Measurements from ENCODE around the gene CASP14. TPM values are rescaled to one million over a fixed set of nuclear protein-coding genes. Genes with fewer than 3 reads are reported as not detected.

Gene CASP14
- total and polyA plus RNA-seq, 10 of the 15 experiments (the other 5 are each of a cell fraction or from before 2014, with no cell fraction given), result 0.06 to 0.40 (median 0.13) TPM; not detected in 2

DNA sequence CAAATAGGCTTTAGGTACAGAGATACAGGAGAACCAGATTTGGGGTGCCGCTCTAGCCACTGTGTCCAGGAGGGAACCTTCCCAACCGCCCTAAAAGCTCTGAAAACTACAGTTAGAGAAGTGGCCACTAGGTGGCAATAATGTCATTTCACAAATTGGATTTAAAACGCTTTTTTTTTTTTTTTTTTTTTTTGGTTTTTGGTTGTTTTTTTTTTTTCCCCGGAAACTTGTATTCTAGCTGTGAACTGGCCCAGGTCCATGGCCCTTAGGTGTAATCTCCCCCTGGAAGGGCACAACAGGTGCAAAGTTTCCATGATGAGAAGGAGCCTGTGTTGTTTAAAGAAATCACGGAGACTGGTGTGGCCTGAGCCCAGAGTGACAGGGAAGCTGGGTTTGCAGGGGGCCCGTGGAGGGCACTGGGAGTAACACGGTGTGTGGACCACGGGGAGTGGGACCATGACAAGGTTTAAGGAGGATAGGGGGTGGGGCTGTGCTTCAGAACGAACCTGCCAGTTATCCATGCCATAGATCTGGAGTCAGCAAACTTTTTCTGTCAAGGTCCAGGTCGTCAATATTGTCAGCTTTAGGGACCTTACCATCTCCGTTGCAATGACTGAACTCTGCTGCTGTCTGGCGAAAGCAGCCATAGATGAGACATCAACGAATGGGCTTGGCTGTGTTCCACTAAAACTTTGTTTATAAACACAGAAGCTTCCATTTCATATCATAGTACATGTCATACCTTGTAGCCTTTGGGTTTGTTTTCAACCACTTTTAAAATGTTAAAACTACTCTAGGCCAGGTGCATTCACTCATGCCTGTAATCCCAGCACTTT lies 42.9 kb downstream of the CASP14 start:
- CTCF ChIA-PET, result interaction anchor here (0.6 to 3.1 kb wide), 27 partner anchors 9 to 1795 kb away, joined by 3 to 40 read pairs (median 4); partner anchors contain the start of gene OR1I1
- 10% methylated on average over 11 of the region's 13 CpGs for WGBS (ENCODE audit: insufficient coverage, insufficient replicate concordance, low lambda C conversion rate, missing lambda C conversion rate)
- intact Hi-C loops (cut with micrococcal nuclease; ENCODE audit: unreplicated experiment) (loop anchor here (1.0 to 5.0 kb wide), 2 partner anchors 58 to 465 kb away; no protein-coding TSS in a partner anchor), in situ Hi-C loops (cut with MboI) (no loop called here)
- FAIRE-seq (peak; percentile 64), DNase-seq (ENCODE audit: low read depth, low spot score) (no peak), ATAC-seq (peak; percentile 68)
- Histone ChIP-seq H3K9me3 (replicated peaks; ENCODE audit: control insufficient read depth, insufficient read depth, low read length) (no peaks in the 10 kb centered on the region), H3K79me2 (ENCODE audit: control insufficient read depth, insufficient read depth, low read length) (no peaks in the 10 kb centered on the region), H3K9ac (ENCODE audit: control insufficient read depth, insufficient read depth, low read length) (no peak overlapping the region), H3K4me2 (ENCODE audit: control insufficient read depth, insufficient read depth) (no peak overlapping the region), H3K4me1 (ENCODE audit: control insufficient read depth, insufficient read depth, low read length) (no peaks in the 10 kb centered on the region), H4K20me1 (ENCODE audit: control insufficient read depth, insufficient read depth) (no peaks in the 10 kb centered on the region), H2AFZ (ENCODE audit: control insufficient read depth, low read depth, low read length) (no peak overlapping the region), H3K27me3 (replicated peaks in 1 of 2; ENCODE audit: control insufficient read depth in 2 of 2, insufficient read depth in 2 of 2, low read length in 1 of 2) (no peaks in the 10 kb centered on the region), H3K27ac (ENCODE audit: control insufficient read depth, insufficient read depth) (no peak overlapping the region), H3K36me3 (ENCODE audit: control insufficient read depth in 2 of 2, insufficient read depth in 2 of 2, low read length in 1 of 2) (no peaks in the 10 kb centered on the region), H3K4me3 (no peak overlapping the region)
- RAD21 ChIA-PET (ENCODE audit: unreplicated experiment), result interaction anchor here (0.6 to 2.6 kb wide), 8 partner anchors 9 to 1356 kb away, joined by 3 to 7 read pairs (median 3); no protein-coding TSS in a partner anchor
- POLR2A ChIA-PET, result interaction anchor here (0.5 to 0.6 kb wide), 2 partner anchors 197 to 475 kb away, joined by 3 to 5 read pairs; no protein-coding TSS in a partner anchor
- BruUV-seq (replicated peaks), result no TSS peak
- SMC1A ChIA-PET (ENCODE audit: uncharacterized antibody, unreplicated experiment), result interaction anchor here (0.7 to 1.3 kb wide), 5 partner anchors 8 to 1747 kb away, joined by 3 to 5 read pairs (median 4); no protein-coding TSS in a partner anchor
- TF ChIP-seq ZNF384 (IDR thresholded peaks at IDR 0.05; ENCODE audit: borderline replicate concordance, low read depth, low read length), result peak; percentile 99
- TF ChIP-seq REST (IDR thresholded peaks at IDR 0.05; ENCODE audit: low read depth, low read length), result no peak
- TF ChIP-seq IRF4 (IDR thresholded peaks at IDR 0.05; ENCODE audit: low read depth, low read length), result no peak
- TF ChIP-seq CTCF (IDR thresholded peaks at IDR 0.05 in 2 of 3, conservative IDR thresholded peaks at IDR 0.05 in 1 of 3; ENCODE audit: control insufficient read depth in 2 of 3, extremely low read depth in 1 of 3, insufficient read depth in 1 of 3, low read depth in 3 of 3, low read length in 3 of 3), result peak; percentile 54 to 62 (median 61)
- no peak for TF ChIP-seq SRF (IDR thresholded peaks at IDR 0.05; ENCODE audit: low read depth in 2 of 2, low read length in 2 of 2)
- TF ChIP-seq, protein P1, sequence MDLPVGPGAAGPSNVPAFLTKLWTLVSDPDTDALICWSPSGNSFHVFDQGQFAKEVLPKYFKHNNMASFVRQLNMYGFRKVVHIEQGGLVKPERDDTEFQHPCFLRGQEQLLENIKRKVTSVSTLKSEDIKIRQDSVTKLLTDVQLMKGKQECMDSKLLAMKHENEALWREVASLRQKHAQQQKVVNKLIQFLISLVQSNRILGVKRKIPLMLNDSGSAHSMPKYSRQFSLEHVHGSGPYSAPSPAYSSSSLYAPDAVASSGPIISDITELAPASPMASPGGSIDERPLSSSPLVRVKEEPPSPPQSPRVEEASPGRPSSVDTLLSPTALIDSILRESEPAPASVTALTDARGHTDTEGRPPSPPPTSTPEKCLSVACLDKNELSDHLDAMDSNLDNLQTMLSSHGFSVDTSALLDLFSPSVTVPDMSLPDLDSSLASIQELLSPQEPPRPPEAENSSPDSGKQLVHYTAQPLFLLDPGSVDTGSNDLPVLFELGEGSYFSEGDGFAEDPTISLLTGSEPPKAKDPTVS (IDR thresholded peaks at IDR 0.05; ENCODE audit: low read depth, low read length), result no peak
- TF ChIP-seq FOXK2 (IDR thresholded peaks at IDR 0.05), result no peak
- TF ChIP-seq RAD21 (IDR thresholded peaks at IDR 0.05; ENCODE audit: insufficient read depth, low read depth, low read length), result peak; percentile 71
- no peak for TF ChIP-seq EED (IDR thresholded peaks at IDR 0.05; ENCODE audit: low read depth)
- no peak for TF ChIP-seq CEBPZ (IDR thresholded peaks at IDR 0.05; ENCODE audit: low read depth, low read length)
- TF ChIP-seq ATF7 (IDR thresholded peaks at IDR 0.05; ENCODE audit: low read depth), result no peak

All from GM12878 (cell line).